CD4-positive, alpha-beta T cell (primary cell): Measurements from ENCODE around the gene FAM241A. TPM values are rescaled to one million over a fixed set of nuclear protein-coding genes. Genes with fewer than 3 reads are reported as not detected.

ENCODE experiments used
- ATAC-seq: fragments of 200-7000 bp; cut with Tn5 transposase; one replicate; pipeline ENCODE4 v1.10.0; 2022; ENCODE audit warnings: mild to moderate bottlenecking; ENCODE audit not compliant: poor library complexity
- CTCF ChIA-PET: fragments of 350-600 bp; sonication (Branson Sonifier 250); formaldehyde crosslinking; loops from one replicate; lab custom pipeline; 2021; ENCODE audit warnings: antibody characterized with exemption, inconsistent platforms; lab: Charles Lee
- POLR2A ChIA-PET: fragments of 350-600 bp; sonication (Branson Sonifier 250); formaldehyde crosslinking; loops from one replicate; lab custom pipeline; 2021; ENCODE audit warnings: antibody characterized with exemption, inconsistent platforms; lab: Charles Lee
- DNase-seq, 14 experiments: peaks; one replicate each; pipeline ENCODE4 v3.0.0-alpha.2; 2013 to 2020; ENCODE audit warnings: mixed read lengths in 2 of 14
- H3K27ac ChIP-seq, 2 donors: one replicate each; pipeline versions ENCODE4 v1.5.1 to v1.7.0; 2013; ENCODE audit warnings: low read length in 2 of 2, low read depth in 1 of 2, mild to moderate bottlenecking in 1 of 2
- H3K27me3 ChIP-seq, 2 experiments: 1 replicate in 1 of 2; 2 replicates in 1 of 2; pipeline versions ENCODE4 v1.6.1 to v1.7.0; 2013; ENCODE audit warnings: low read length in 2 of 2, control low read depth in 1 of 2, mild to moderate bottlenecking in 1 of 2, moderate library complexity in 1 of 2; ENCODE audit not compliant: insufficient read depth in 2 of 2, control insufficient read depth in 1 of 2
- H3K36me3 ChIP-seq: one replicate; pipeline ENCODE4 v1.6.1; 2013; ENCODE audit warnings: low read length, control low read depth; ENCODE audit not compliant: insufficient read depth
- H3K4me1 ChIP-seq: one replicate; pipeline ENCODE4 v1.6.1; 2013; ENCODE audit warnings: low read length, control low read depth; ENCODE audit not compliant: insufficient read depth
- H3K4me3 ChIP-seq: one replicate; pipeline ENCODE4 v1.5.1; 2013; ENCODE audit warnings: mild to moderate bottlenecking, low read length, moderate library complexity
- H3K9me3 ChIP-seq, 2 experiments: 1 replicate in 1 of 2; 2 replicates in 1 of 2; pipeline versions ENCODE4 v1.6.1 to v1.7.0; 2013; ENCODE audit warnings: low read length in 2 of 2, mild to moderate bottlenecking in 2 of 2, control low read depth in 1 of 2, moderate library complexity in 1 of 2; ENCODE audit not compliant: control insufficient read depth in 1 of 2, insufficient read depth in 1 of 2
- H3K27ac Mint-ChIP-seq: one replicate; pipeline ENCODE4 v1.8.0; 2020; ENCODE audit warnings: mixed read lengths
- H3K27me3 Mint-ChIP-seq: one replicate; pipeline ENCODE4 v1.8.0; 2021; ENCODE audit warnings: mixed read lengths
- H3K36me3 Mint-ChIP-seq: one replicate; pipeline ENCODE4 v1.8.0; 2021; ENCODE audit warnings: low read depth, mixed read lengths
- H3K4me1 Mint-ChIP-seq: one replicate; pipeline ENCODE4 v1.8.0; 2021; ENCODE audit warnings: low read depth, mixed read lengths
- H3K4me3 Mint-ChIP-seq: one replicate; pipeline ENCODE4 v1.8.0; 2020; ENCODE audit warnings: mild to moderate bottlenecking, mixed read lengths
- H3K9me3 Mint-ChIP-seq: one replicate; pipeline ENCODE4 v1.8.0; 2020; ENCODE audit warnings: mixed read lengths
- intact Hi-C, 2 experiments: fragments of 100-400 bp; cut with DNase I in 1 of 2; cut with micrococcal nuclease in 1 of 2; formaldehyde crosslinking; loops; one replicate each; pipeline versions ENCODE4 v1.15.1 to v1.9.0; 2023 to 2025; cut with DNase I, micrococcal nuclease
- total RNA-seq, 174 experiments: library from RNA in 2 of 174; stranded (reverse) in 2 of 174; gene quantifications; one replicate each; pipeline ENCODE4 v1.2.3 and lab custom pipeline; 2021 to 2026
- TF ChIP-seq, protein P1 (sequence below): fragments of 200-600 bp; IDR thresholded peaks from one replicate; pipeline ENCODE4 v1.8.0; 2022; ENCODE audit warnings: antibody characterized with exemption, mild to moderate bottlenecking

The FAM241A gene
- total RNA-seq, 2 experiments from 2014 or later, result 0.74 to 1.1 TPM

DNA sequence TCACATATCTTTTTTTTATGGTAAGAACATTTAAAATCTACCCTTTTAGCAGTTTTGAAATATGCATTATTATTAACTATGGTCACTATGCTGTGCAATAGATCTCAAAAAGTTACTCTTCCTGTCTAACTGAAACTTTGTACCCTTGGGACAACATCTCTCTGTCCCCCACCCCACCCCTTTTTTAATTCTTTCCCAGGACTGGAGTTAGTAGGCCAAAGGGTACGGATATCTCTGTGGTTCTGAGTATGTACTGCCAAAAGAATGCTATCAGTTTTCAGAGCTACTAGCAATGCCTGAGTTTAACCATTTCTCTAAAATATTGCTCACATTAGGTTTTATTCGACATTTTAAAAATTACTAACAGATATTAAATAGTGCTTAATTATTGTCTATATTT is 4.7 kb upstream of the FAM241A start:
- TF ChIP-seq, protein P1, sequence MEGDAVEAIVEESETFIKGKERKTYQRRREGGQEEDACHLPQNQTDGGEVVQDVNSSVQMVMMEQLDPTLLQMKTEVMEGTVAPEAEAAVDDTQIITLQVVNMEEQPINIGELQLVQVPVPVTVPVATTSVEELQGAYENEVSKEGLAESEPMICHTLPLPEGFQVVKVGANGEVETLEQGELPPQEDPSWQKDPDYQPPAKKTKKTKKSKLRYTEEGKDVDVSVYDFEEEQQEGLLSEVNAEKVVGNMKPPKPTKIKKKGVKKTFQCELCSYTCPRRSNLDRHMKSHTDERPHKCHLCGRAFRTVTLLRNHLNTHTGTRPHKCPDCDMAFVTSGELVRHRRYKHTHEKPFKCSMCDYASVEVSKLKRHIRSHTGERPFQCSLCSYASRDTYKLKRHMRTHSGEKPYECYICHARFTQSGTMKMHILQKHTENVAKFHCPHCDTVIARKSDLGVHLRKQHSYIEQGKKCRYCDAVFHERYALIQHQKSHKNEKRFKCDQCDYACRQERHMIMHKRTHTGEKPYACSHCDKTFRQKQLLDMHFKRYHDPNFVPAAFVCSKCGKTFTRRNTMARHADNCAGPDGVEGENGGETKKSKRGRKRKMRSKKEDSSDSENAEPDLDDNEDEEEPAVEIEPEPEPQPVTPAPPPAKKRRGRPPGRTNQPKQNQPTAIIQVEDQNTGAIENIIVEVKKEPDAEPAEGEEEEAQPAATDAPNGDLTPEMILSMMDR, result no peak
- POLR2A ChIA-PET, result interaction anchor here (0.6 kb wide), 1 partner anchor 137 kb away, joined by 3 read pairs; no protein-coding TSS in a partner anchor
- no peak for DNase-seq

GRCh38 chr4:112141366-112142138 is 3.7 kb upstream of the FAM241A start:
- no peak overlapping the region for H3K4me3 ChIP-seq
- peaks cover 13% of the 10 kb centered on the region for H3K4me1 Mint-ChIP-seq
- DNase-seq, result no peak
- H3K27me3 ChIP-seq, result peaks cover 0 to 2% of the 10 kb centered on the region in 2 experiments
- H3K9me3 ChIP-seq, result no peaks in the 10 kb centered on the region
- no peak overlapping the region for H3K4me3 Mint-ChIP-seq
- ChIA-PET POLR2A (interaction anchor here (1.0 kb wide), 1 partner anchor 32 kb away, joined by 3 read pairs; no protein-coding TSS in a partner anchor), CTCF (interaction anchor here (1.3 kb wide), 1 partner anchor 93 kb away, joined by 4 read pairs; no protein-coding TSS in a partner anchor)
- no peaks in the 10 kb centered on the region for H3K9me3 Mint-ChIP-seq
- peaks cover 3% of the 10 kb centered on the region for H3K4me1 ChIP-seq
- H3K27ac ChIP-seq, result no peak overlapping the region
- H3K36me3 ChIP-seq, result no peaks in the 10 kb centered on the region
- TF ChIP-seq, protein P1, result no peak
- H3K27me3 Mint-ChIP-seq, result no peaks in the 10 kb centered on the region
- H3K36me3 Mint-ChIP-seq, result peaks cover 6% of the 10 kb centered on the region
- intact Hi-C loops, result loop anchor here in 1 of 2 experiments (5.0 kb wide), 3 partner anchors 39 to 491 kb away; no protein-coding TSS in a partner anchor
- no peak for ATAC-seq
- no peak overlapping the region for H3K27ac Mint-ChIP-seq

More for the DNA sequence above, 4.7 kb upstream of the FAM241A start:
- peaks cover 6% of the 10 kb centered on the region for H3K4me1 Mint-ChIP-seq
- Histone ChIP-seq H3K4me1 (peaks cover 3% of the 10 kb centered on the region), H3K27ac (no peak overlapping the region), H3K9me3 (no peaks in the 10 kb centered on the region), H3K36me3 (no peaks in the 10 kb centered on the region), H3K4me3 (no peak overlapping the region), H3K27me3 (peaks cover 0 to 2% of the 10 kb centered on the region in 2 experiments)
- CTCF ChIA-PET, result interaction anchor here (1.3 kb wide), 1 partner anchor 94 kb away, joined by 4 read pairs; no protein-coding TSS in a partner anchor
- H3K27me3 Mint-ChIP-seq, result no peaks in the 10 kb centered on the region
- intact Hi-C loops, result loop anchor here in 1 of 2 experiments (5.0 kb wide), 3 partner anchors 38 to 492 kb away; no protein-coding TSS in a partner anchor
- no peaks in the 10 kb centered on the region for H3K36me3 Mint-ChIP-seq
- H3K4me3 Mint-ChIP-seq, result no peak overlapping the region
- ATAC-seq, result no peak
- H3K9me3 Mint-ChIP-seq, result no peaks in the 10 kb centered on the region
- no peak overlapping the region for H3K27ac Mint-ChIP-seq

DNA sequence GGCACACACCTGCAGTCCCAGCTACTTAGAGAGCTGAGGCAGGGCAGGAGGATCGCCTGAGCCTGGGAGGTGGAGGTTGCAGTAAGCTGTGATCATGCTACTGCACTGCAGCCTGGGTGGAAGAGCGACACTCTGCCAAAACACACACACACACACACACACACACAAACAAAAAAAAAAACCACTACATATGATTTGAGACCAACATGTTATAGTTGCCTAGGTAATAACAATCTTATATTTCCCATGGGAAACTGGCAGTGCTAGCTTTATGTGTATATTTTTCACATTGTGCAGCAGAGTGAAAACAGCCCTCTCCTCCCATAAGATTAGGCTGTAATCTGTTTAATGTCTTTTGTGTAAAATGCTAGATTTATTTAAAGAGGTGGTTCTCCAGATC is 3.1 kb upstream of the FAM241A start:
- no peaks in the 10 kb centered on the region for H3K9me3 ChIP-seq
- no peaks in the 10 kb centered on the region for H3K27me3 Mint-ChIP-seq
- no peak overlapping the region for H3K27ac ChIP-seq
- no peaks in the 10 kb centered on the region for H3K36me3 ChIP-seq
- no peak overlapping the region for H3K4me3 ChIP-seq
- DNase-seq (no peak), ATAC-seq (no peak)
- no peak overlapping the region for H3K4me3 Mint-ChIP-seq
- POLR2A ChIA-PET, result interaction anchor here (1.0 kb wide), 1 partner anchor 33 kb away, joined by 3 read pairs; no protein-coding TSS in a partner anchor
- intact Hi-C loops, result loop anchor here in 1 of 2 experiments (5.0 kb wide), 3 partner anchors 40 to 490 kb away; no protein-coding TSS in a partner anchor
- H3K4me1 Mint-ChIP-seq, result peaks cover 19% of the 10 kb centered on the region
- CTCF ChIA-PET, result no interaction called here
- H3K27me3 ChIP-seq, result peaks cover 0 to 2% of the 10 kb centered on the region in 2 experiments
- H3K27ac Mint-ChIP-seq, result no peak overlapping the region
- TF ChIP-seq, protein P1, result no peak
- no peaks in the 10 kb centered on the region for H3K9me3 Mint-ChIP-seq
- H3K4me1 ChIP-seq, result peaks cover 6% of the 10 kb centered on the region
- H3K36me3 Mint-ChIP-seq, result peaks cover 6% of the 10 kb centered on the region
